ENCODE results near the gene PIK3C2B.

DNA sequence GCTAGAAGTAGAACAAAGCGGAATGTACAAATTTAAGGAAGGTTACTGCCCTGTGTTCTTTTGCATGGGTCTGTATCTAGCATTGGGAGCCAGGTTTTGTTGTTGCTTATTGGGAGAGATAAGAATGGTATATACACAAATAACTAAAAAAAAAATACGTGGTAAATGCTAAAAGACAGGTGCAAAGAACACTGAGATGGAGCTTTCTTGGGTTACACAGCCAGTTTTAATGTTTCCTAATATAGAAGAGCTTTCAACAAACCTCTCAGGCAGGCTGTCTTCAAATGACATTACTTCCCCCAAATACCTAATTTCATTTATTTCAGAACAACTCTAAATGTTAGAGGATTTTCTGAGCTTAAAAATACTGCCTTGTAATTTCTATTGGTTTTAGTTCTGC is 20.2 kb upstream of the PIK3C2B start:
- TF ChIP-seq, protein P1, sequence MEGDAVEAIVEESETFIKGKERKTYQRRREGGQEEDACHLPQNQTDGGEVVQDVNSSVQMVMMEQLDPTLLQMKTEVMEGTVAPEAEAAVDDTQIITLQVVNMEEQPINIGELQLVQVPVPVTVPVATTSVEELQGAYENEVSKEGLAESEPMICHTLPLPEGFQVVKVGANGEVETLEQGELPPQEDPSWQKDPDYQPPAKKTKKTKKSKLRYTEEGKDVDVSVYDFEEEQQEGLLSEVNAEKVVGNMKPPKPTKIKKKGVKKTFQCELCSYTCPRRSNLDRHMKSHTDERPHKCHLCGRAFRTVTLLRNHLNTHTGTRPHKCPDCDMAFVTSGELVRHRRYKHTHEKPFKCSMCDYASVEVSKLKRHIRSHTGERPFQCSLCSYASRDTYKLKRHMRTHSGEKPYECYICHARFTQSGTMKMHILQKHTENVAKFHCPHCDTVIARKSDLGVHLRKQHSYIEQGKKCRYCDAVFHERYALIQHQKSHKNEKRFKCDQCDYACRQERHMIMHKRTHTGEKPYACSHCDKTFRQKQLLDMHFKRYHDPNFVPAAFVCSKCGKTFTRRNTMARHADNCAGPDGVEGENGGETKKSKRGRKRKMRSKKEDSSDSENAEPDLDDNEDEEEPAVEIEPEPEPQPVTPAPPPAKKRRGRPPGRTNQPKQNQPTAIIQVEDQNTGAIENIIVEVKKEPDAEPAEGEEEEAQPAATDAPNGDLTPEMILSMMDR (IDR thresholded peaks at IDR 0.05), result no peak
- TF ChIP-seq POLR2A (IDR thresholded peaks at IDR 0.05), result no peak

All from prostate gland (tissue), 2 donors.